NB4 (cell line): ENCODE measurements around the gene TP53.
A peak's percentile ranks its signal among the peaks of the same experiment; 100 is the strongest.

ENCODE experiments used
- DNase-seq: peaks from one replicate; pipeline ENCODE4 v3.0.0; 2010; ENCODE audit warnings: low read depth
- H3K4me3 ChIP-seq: one replicate; pipeline ENCODE4 v1.5.1; 2011; ENCODE audit warnings: mild to moderate bottlenecking, low read depth, low read length, moderate library complexity
- MYC ChIP-seq: IDR thresholded peaks from 2 replicates; pipeline ENCODE4 v1.6.1; 2011; ENCODE audit warnings: low read depth, low read length
- POLR2A ChIP-seq: IDR thresholded peaks from 2 replicates; pipeline ENCODE4 v1.6.1; 2011; ENCODE audit warnings: mild to moderate bottlenecking; ENCODE audit not compliant: insufficient read length; ENCODE audit errors: extremely low read depth
- TF ChIP-seq, protein P1 (sequence below): IDR thresholded peaks from one replicate; pipeline ENCODE4 v1.5.1; 2012; ENCODE audit warnings: low read depth, low read length
- TF ChIP-seq, protein P2 (sequence below): IDR thresholded peaks from 2 replicates; pipeline ENCODE4 v1.6.1; 2011; ENCODE audit warnings: low read depth, low read length

The TP53 gene

DNA sequence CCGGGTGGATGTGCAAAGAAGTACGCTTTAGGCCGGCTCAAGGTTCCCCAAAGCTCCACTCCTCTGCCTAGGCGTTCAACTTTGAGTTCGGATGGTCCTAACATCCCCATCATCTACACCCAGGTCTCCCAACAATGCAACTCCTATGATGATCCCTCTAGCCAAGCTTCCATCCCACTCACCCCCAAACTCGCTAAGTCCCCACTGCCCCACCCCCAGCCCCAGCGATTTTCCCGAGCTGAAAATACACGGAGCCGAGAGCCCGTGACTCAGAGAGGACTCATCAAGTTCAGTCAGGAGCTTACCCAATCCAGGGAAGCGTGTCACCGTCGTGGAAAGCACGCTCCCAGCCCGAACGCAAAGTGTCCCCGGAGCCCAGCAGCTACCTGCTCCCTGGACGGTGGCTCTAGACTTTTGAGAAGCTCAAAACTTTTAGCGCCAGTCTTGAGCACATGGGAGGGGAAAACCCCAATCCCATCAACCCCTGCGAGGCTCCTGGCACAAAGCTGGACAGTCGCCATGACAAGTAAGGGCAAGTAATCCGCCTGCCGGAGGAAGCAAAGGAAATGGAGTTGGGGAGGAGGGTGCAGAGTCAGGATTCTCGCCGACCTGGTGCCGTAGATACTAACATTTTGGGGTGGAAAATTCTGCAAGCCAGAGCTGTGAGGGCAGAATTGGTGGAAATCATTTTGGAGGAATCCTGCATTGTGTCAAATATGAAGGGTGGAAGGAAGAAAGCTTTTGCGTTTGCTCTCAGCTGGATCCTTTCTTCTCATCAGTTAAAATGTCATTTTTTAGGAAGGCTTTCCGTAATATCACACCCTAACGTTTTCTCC, at the start of gene TP53:
Gene TP53, minus strand, starts transcription at position 419 of the 836 bp plus-strand sequence. CDS start 10,896 bp downstream, outside the sequence.
- peak within 1 kb of the TSS; percentile 99 for H3K4me3 ChIP-seq
- peak; percentile 91 for DNase-seq
- TF ChIP-seq POLR2A (peak; percentile 93), MYC (peak; percentile 99)
- TF ChIP-seq, protein P1, sequence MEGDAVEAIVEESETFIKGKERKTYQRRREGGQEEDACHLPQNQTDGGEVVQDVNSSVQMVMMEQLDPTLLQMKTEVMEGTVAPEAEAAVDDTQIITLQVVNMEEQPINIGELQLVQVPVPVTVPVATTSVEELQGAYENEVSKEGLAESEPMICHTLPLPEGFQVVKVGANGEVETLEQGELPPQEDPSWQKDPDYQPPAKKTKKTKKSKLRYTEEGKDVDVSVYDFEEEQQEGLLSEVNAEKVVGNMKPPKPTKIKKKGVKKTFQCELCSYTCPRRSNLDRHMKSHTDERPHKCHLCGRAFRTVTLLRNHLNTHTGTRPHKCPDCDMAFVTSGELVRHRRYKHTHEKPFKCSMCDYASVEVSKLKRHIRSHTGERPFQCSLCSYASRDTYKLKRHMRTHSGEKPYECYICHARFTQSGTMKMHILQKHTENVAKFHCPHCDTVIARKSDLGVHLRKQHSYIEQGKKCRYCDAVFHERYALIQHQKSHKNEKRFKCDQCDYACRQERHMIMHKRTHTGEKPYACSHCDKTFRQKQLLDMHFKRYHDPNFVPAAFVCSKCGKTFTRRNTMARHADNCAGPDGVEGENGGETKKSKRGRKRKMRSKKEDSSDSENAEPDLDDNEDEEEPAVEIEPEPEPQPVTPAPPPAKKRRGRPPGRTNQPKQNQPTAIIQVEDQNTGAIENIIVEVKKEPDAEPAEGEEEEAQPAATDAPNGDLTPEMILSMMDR = no peak
- TF ChIP-seq, protein P2, sequence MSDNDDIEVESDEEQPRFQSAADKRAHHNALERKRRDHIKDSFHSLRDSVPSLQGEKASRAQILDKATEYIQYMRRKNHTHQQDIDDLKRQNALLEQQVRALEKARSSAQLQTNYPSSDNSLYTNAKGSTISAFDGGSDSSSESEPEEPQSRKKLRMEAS = peak; percentile 95

DNA sequence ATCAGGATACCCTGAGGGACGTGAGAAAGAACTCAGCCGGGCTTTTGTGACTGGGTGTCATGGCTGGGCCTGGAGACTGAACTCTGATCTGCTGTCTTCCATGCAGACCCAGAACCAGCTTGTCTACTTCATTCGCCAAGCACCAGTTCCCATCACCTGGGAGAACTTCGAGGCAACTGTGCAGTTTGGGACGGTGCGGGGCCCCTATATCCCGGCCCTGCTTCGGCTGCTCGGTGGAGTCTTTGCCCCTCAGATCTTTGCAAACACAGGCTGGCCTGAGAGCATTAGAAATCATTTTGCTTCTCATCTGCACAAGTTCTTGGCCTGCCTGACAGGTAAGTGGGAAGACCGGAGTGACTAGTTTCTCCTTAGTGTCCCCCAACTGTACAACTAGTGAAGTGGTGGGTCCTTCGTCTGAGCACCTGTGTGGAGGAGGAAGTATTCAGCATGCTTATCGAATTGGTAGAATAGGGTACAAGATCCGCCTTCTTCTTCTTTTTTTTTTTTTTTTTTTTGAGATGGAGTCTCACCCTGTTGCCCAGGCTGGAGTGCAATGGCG, 45.8 kb upstream of the TP53 start:
- TF ChIP-seq, protein P1 = no peak
- TF ChIP-seq POLR2A (no peak), MYC (no peak)
- TF ChIP-seq, protein P2 = no peak
- DNase-seq = no peak
- H3K4me3 ChIP-seq = no peak overlapping the region

DNA sequence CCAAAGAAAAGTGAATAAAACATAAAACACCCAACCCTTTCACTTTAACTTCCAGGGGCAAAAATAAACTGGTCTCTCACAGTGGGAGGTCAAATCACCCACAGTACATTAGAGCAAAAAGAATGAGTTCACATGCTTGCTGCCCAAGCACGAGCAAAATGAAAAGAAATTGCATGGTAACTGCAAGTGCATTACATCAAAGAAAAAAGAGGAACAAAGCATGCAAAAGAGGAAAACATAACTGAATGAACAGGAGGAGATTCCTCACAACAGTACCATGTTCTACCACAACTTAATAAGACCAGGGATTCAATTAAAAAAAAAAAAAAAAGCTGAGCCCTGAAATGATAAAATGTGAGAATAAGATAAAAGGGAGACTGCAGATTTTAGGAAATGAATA, 42.5 kb upstream of the TP53 start:
- DNase-seq = peak; percentile 42
- H3K4me3 ChIP-seq = no peak overlapping the region

DNA sequence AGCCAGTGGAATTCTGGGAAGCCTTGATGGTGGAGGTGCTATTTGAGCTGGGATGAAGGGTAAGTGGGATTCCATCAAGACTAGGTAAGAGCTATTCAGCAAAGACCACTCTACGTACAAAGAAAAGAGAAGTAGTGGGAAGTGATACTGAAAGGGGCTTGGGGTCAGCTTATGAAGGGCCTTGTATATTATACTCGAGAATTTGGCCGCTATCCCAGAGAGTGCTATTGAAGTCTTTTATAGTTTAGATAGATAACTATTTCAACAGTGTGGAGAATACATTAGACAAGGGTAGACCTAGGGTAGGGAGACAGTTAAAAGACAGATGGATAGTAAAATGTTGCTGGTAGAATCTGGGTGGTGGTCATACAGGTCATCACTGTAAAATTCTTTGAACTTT, 40.6 kb upstream of the TP53 start:
- TF ChIP-seq, protein P1 = no peak
- no peak for TF ChIP-seq POLR2A
- TF ChIP-seq, protein P2 = no peak
- no peak for TF ChIP-seq MYC
- no peak for DNase-seq
- no peak overlapping the region for H3K4me3 ChIP-seq

More for the DNA sequence above, 42.5 kb upstream of the TP53 start:
- TF ChIP-seq, protein P2 = no peak
- TF ChIP-seq MYC = no peak
- TF ChIP-seq, protein P1 = no peak
- TF ChIP-seq POLR2A = no peak

DNA sequence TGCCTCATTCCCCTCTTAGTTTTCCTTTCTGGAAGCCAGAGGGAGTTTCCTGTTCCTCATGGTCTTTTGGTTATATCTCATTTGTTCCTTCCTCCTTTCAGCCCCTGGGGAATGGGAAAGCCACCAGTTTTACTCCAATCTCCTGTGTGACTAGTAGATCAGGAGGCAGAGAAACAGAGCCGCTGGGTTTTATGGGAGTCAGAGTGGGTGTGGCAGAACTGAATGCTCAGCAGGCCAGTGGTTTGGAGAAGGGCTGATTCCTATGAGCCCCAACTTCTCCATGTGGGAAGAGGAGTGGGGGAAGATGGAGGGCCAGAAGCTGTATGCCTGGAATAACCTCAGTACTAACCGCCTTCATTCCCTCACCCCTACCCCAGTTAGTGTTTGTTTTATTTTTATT, 34.3 kb upstream of the TP53 start:
- H3K4me3 ChIP-seq = no peak overlapping the region
- TF ChIP-seq, protein P1 = no peak
- no peak for TF ChIP-seq POLR2A
- no peak for TF ChIP-seq MYC
- TF ChIP-seq, protein P2 = no peak
- peak; percentile 23 for DNase-seq
